CD4-positive, alpha-beta T cell treated with Interleukin-12 subunit alpha and Interleukin-12 subunit beta, for 1 hour (primary cell): ENCODE results near the gene CCDC175.

Source experiments
- DNase-seq: peaks from one replicate; pipeline ENCODE4 v3.0.0-alpha.2; 2020

The CCDC175 gene

GRCh38 chr14:59481871-59482540 is 94.6 kb downstream of the CCDC175 start:
- DNase-seq = no peak

- no peak for DNase-seq
Observed at GRCh38 chr14:59481407-59481806, 95.2 kb downstream of the CCDC175 start.

GRCh38 chr14:59480166-59480565 is 96.4 kb downstream of the CCDC175 start:
- no peak for DNase-seq

- no peak for DNase-seq
Observed at GRCh38 chr14:59478540-59478939, 98.1 kb downstream of the CCDC175 start.

- no peak for DNase-seq
Observed at GRCh38 chr14:59475709-59476108, 100.9 kb downstream of the CCDC175 start.

GRCh38 chr14:59474172-59474571 is 102.4 kb downstream of the CCDC175 start:
- DNase-seq = no peak

- peak; percentile 42 for DNase-seq
Observed at GRCh38 chr14:59465316-59466135, 111.1 kb downstream of the CCDC175 start, which contains the start of gene GPR135. Gene GPR135 (minus strand): TSS chr14:59465380. CDS start chr14:59465226, 154 bp downstream.

- peak; percentile 59 for DNase-seq
Observed at GRCh38 chr14:59464486-59465315, 111.9 kb downstream of the CCDC175 start.

GRCh38 chr14:59463787-59464485 is 112.7 kb downstream of the CCDC175 start:
- peak; percentile 3 for DNase-seq

- DNase-seq = no peak
Observed at GRCh38 chr14:59461891-59462290, 114.7 kb downstream of the CCDC175 start.

GRCh38 chr14:59460378-59460777 is 116.2 kb downstream of the CCDC175 start:
- DNase-seq = no peak

- DNase-seq = no peak
Observed at GRCh38 chr14:59458486-59458885, 118.1 kb downstream of the CCDC175 start.

- DNase-seq = no peak
Observed at GRCh38 chr14:59455411-59455810, 121.2 kb downstream of the CCDC175 start.
